A549 (cell line): Measurements from ENCODE around the gene ERMAP. TPM values are rescaled to one million over a fixed set of nuclear protein-coding genes. Genes with fewer than 3 reads are reported as not detected.

Experiments
- ATAC-seq, 2 experiments: fragments of 200-7000 bp in 1 of 2; fragments of >200 bp in 1 of 2; cut with Nextera tagmentation in 1 of 2; cut with Tn5 transposase in 1 of 2; 3 replicates each; pipeline versions ENCODE4 v1.8.0 to v1.9.1; 2018 to 2020; ENCODE audit warnings: mild to moderate bottlenecking in 1 of 2, moderate library complexity in 1 of 2
- CTCF ChIA-PET: fragments of 300-600 bp; sonication (Branson Sonifier 250); formaldehyde crosslinking; extraction: SDS; loops from one replicate; lab custom pipeline; 2021; ENCODE audit warnings: antibody characterized with exemption, inconsistent platforms; lab: Yijun Ruan, JAX
- POLR2A ChIA-PET: fragments of 350-600 bp; formaldehyde crosslinking; extraction: SDS; loops from one replicate; lab custom pipeline; 2021; ENCODE audit warnings: antibody characterized with exemption, inconsistent platforms; lab: Yijun Ruan, JAX
- DNase-seq, 2 experiments: peaks; one replicate each; pipeline versions ENCODE4 v3.0.0 to v3.0.0-alpha.2; 2011 to 2016; ENCODE audit warnings: low read depth in 1 of 2, low spot score in 1 of 2
- FAIRE-seq: peaks from 2 replicates; lab custom pipeline; 2011; peaks lifted over from hg19 to GRCh38; lab: Jason Lieb, UNC
- H3K27ac ChIP-seq, 2 experiments: fragments of >200 bp; sonication (Bioruptor Twin); formaldehyde crosslinking; 3 replicates each; pipeline ENCODE4 v1.5.1; 2016 to 2017
- H3K4me1 ChIP-seq: fragments of >200 bp; sonication (Bioruptor Twin); formaldehyde crosslinking; 3 replicates; pipeline ENCODE4 v1.6.1; 2016
- H3K4me2 ChIP-seq: fragments of >200 bp; sonication (Bioruptor Twin); formaldehyde crosslinking; 3 replicates; pipeline ENCODE4 v1.6.1; 2016
- H3K4me3 ChIP-seq: fragments of >200 bp; sonication (Bioruptor Twin); formaldehyde crosslinking; 3 replicates; pipeline ENCODE4 v1.5.1; 2016
- H3K9me3 ChIP-seq: fragments of >200 bp; sonication (Bioruptor Twin); formaldehyde crosslinking; 3 replicates; pipeline ENCODE4 v1.6.1; 2016
- CBX2 ChIP-seq: fragments of 200-600 bp; sonication (generic); IDR thresholded peaks from 2 replicates; pipeline ENCODE4 v1.6.1; 2016; ENCODE audit warnings: low read depth, mild to moderate bottlenecking, borderline replicate concordance
- CEBPB ChIP-seq, 2 experiments: fragments of >200 bp in 1 of 2; sonication (Bioruptor Twin) in 1 of 2; formaldehyde crosslinking in 1 of 2; IDR thresholded peaks; 2 replicates each; pipeline ENCODE4 v1.6.1; 2012 to 2016
- CTCF ChIP-seq: fragments of >200 bp; sonication (Bioruptor Twin); formaldehyde crosslinking; IDR thresholded peaks from 3 replicates; pipeline ENCODE4 v1.5.1; 2016
- EHF ChIP-seq: fragments of 250-450 bp; sonication (Bioruptor Pico); IDR thresholded peaks from 2 replicates; pipeline ENCODE4 v1.5.0; 2020; ENCODE audit warnings: mild to moderate bottlenecking
- EHMT2 ChIP-seq: fragments of 200-600 bp; sonication (generic); IDR thresholded peaks from 2 replicates; pipeline ENCODE4 v1.6.1; 2016; ENCODE audit warnings: antibody characterized with exemption, low read depth, mild to moderate bottlenecking, moderate library complexity
- ESRRA ChIP-seq: fragments of 150-350 bp; IDR thresholded peaks from 2 replicates; pipeline ENCODE4 v1.6.1; 2014; ENCODE audit warnings: mild to moderate bottlenecking, low read length, borderline replicate concordance
- FOSL2 ChIP-seq, 2 experiments: fragments of 450-650 bp in 1 of 2; fragments of >200 bp in 1 of 2; sonication (Bioruptor Twin) in 1 of 2; formaldehyde crosslinking; IDR thresholded peaks; 2 replicates each; pipeline versions ENCODE4 v1.5.0 to v1.6.1; 2016 to 2020; ENCODE audit warnings: mild to moderate bottlenecking in 1 of 2, moderate library complexity in 1 of 2
- GATA3 ChIP-seq: IDR thresholded peaks from 2 replicates; pipeline ENCODE4 v1.6.1; 2012; ENCODE audit warnings: borderline replicate concordance
- HDAC2 ChIP-seq: fragments of 200-600 bp; sonication (generic); IDR thresholded peaks from 2 replicates; pipeline ENCODE4 v1.6.1; 2016
- HES2 ChIP-seq: fragments of >200 bp; sonication (Bioruptor Twin); formaldehyde crosslinking; IDR thresholded peaks from 2 replicates; pipeline ENCODE4 v1.6.1; 2016
- HEYL ChIP-seq: fragments of 250-450 bp; sonication (Bioruptor Pico); IDR thresholded peaks from 2 replicates; pipeline ENCODE4 v1.8.0; 2021; ENCODE audit warnings: mild to moderate bottlenecking, moderate library complexity
- HMGXB4 ChIP-seq: fragments of 250-450 bp; sonication (Bioruptor Pico); IDR thresholded peaks from 2 replicates; pipeline ENCODE4 v1.5.0; 2021; ENCODE audit warnings: mild to moderate bottlenecking, moderate library complexity, borderline replicate concordance
- JUN ChIP-seq, 2 experiments: fragments of >200 bp; sonication (Bioruptor Twin); formaldehyde crosslinking; IDR thresholded peaks; 2 replicates in 1 of 2; 3 replicates in 1 of 2; pipeline ENCODE4 v1.6.1; 2016 to 2017
- JUNB ChIP-seq: fragments of >200 bp; sonication (Bioruptor Twin); formaldehyde crosslinking; IDR thresholded peaks from 2 replicates; pipeline ENCODE4 v1.6.1; 2016
- MAX ChIP-seq: IDR thresholded peaks from 2 replicates; pipeline ENCODE4 v1.6.1; 2012
- NFE2L2 ChIP-seq: fragments of 150-350 bp; conservative IDR thresholded peaks from 2 replicates; pipeline ENCODE4 v1.6.1; 2014; ENCODE audit warnings: low read length
- PBX3 ChIP-seq: IDR thresholded peaks from 2 replicates; pipeline ENCODE4 v1.6.1; 2012
- POLR2A ChIP-seq: IDR thresholded peaks from 2 replicates; pipeline ENCODE4 v1.6.1; 2012; ENCODE audit warnings: mild to moderate bottlenecking, low read length
- RAD21 ChIP-seq, 2 experiments: fragments of >200 bp in 1 of 2; sonication (Bioruptor Twin) in 1 of 2; formaldehyde crosslinking in 1 of 2; IDR thresholded peaks in 1 of 2; conservative IDR thresholded peaks in 1 of 2; 2 replicates in 1 of 2; 3 replicates in 1 of 2; pipeline ENCODE4 v1.6.1; 2012 to 2018; ENCODE audit warnings: inconsistent platforms in 1 of 2
- RCOR1 ChIP-seq: fragments of 150-350 bp; IDR thresholded peaks from 2 replicates; pipeline ENCODE4 v1.6.1; 2014; ENCODE audit warnings: antibody characterized with exemption, low read length, low read depth
- RNF2 ChIP-seq: fragments of 200-600 bp; sonication (generic); IDR thresholded peaks from 2 replicates; pipeline ENCODE4 v1.6.1; 2016; ENCODE audit warnings: low read depth, mild to moderate bottlenecking, antibody characterized with exemption, moderate library complexity, borderline replicate concordance
- TFCP2L1 ChIP-seq: fragments of 250-450 bp; sonication (Bioruptor Pico); IDR thresholded peaks from 2 replicates; pipeline ENCODE4 v1.5.0; 2021; ENCODE audit warnings: mild to moderate bottlenecking
- ZSCAN20 ChIP-seq: fragments of 250-450 bp; sonication (Bioruptor Pico); IDR thresholded peaks from 2 replicates; pipeline ENCODE4 v1.8.0; 2022; ENCODE audit warnings: mild to moderate bottlenecking, moderate library complexity
- WGBS: methylation state at CpG from one replicate; pipeline ENCODE4 v1.1.6; 2017; ENCODE audit errors: missing lambda C conversion rate; 5-methylcytosine and 5-hydroxymethylcytosine counted together
- polyA plus RNA-seq, 4 experiments: library from polyadenylated mRNA; depleted of rRNA in 3 of 4; stranded (reverse); fragments of >200 nt; fragmentation: RNase III in 1 of 4; extraction: RNeasy Plus Mini Kit Qiagen cat#74134 plus additional on column Dnase treatment in 1 of 4; gene quantifications; 2 replicates in 3 of 4; 3 replicates in 1 of 4; pipeline ENCODE4 v1.2.3, GENCODE V29; 2011 to 2017

Gene ERMAP
- polyA plus RNA-seq, 2 of the 4 experiments (the other 2 are of a cell fraction), result 5.4 to 10.7 TPM

- POLR2A ChIA-PET, result no interaction called here
- DNase-seq, result no peak
- Histone ChIP-seq H3K4me3 (no peak overlapping the region), H3K9me3 (peaks cover 5% of the 10 kb centered on the region; the same call in 1 of the 3 replicates), H3K4me1 (no peaks in the 10 kb centered on the region), H3K4me2 (no peak overlapping the region), H3K27ac (no peak overlapping the region)
- ATAC-seq, result no peak
- no peak for TF ChIP-seq GATA3
- no peak for TF ChIP-seq POLR2A
- no peak for TF ChIP-seq JUN (IDR thresholded peaks at IDR 0.05)
- TF ChIP-seq CTCF, result no peak
- TF ChIP-seq NFE2L2, result no peak
- no peak for TF ChIP-seq HDAC2
- TF ChIP-seq JUNB, result no peak
- no peak for TF ChIP-seq CBX2
- no peak for TF ChIP-seq EHMT2
- TF ChIP-seq, all 56 proteins: peak for 0
- no peak for FAIRE-seq
- CTCF ChIA-PET, result interaction anchor here (1.2 kb wide), 1 partner anchor 10 kb away, joined by 3 read pairs; no protein-coding TSS in a partner anchor
These were observed 59.1 kb downstream of the ERMAP start for GRCh38 chr1:42876009-42876408.

- ChIA-PET POLR2A (no interaction called here), CTCF (interaction anchor here (0.6 to 1.2 kb wide), 3 partner anchors 9 to 775 kb away, joined by 3 read pairs; no protein-coding TSS in a partner anchor)
- Histone ChIP-seq H3K4me3 (no peak overlapping the region), H3K4me1 (no peaks in the 10 kb centered on the region), H3K27ac (no peak overlapping the region), H3K4me2 (no peak overlapping the region), H3K9me3 (peaks cover 5% of the 10 kb centered on the region; the same call in 1 of the 3 replicates)
- ATAC-seq (no peak), FAIRE-seq (no peak), DNase-seq (no peak)
- TF ChIP-seq HMGXB4 (CRISPR knock-in tag) (no peak), HEYL (CRISPR knock-in tag) (no peak), HDAC2 (no peak), CEBPB (IDR thresholded peaks at IDR 0.05) (no peak), ZSCAN20 (CRISPR knock-in tag) (no peak), FOSL2 (IDR thresholded peaks at IDR 0.05) (no peak), FOSL2 (CRISPR knock-in tag; IDR thresholded peaks at IDR 0.05) (no peak), JUN (IDR thresholded peaks at IDR 0.05) (no peak), MAX (no peak), RCOR1 (no peak), ESRRA (no peak)
- WGBS, result 44% methylated on average over 2 of the region's 2 CpGs
These were observed 60.5 kb downstream of the ERMAP start for GRCh38 chr1:42877380-42877779.

GRCh38 chr1:42880384-42880783 is 63.5 kb downstream of the ERMAP start:
- ATAC-seq (no peak), DNase-seq (no peak), FAIRE-seq (no peak)
- Histone ChIP-seq H3K4me1 (no peaks in the 10 kb centered on the region), H3K27ac (no peak overlapping the region), H3K4me2 (no peak overlapping the region), H3K4me3 (no peak overlapping the region), H3K9me3 (no peaks in the 10 kb centered on the region)
- WGBS, result 9% methylated on average over 3 of the region's 4 CpGs
- ChIA-PET CTCF (interaction anchor here (0.8 to 1.6 kb wide), 2 partner anchors 20 to 193 kb away, joined by 3 read pairs; no protein-coding TSS in a partner anchor), POLR2A (no interaction called here)
- no peak for TF ChIP-seq RAD21 (conservative IDR thresholded peaks at IDR 0.05 in 1 of 2, IDR thresholded peaks at IDR 0.05 in 1 of 2)
- no peak for TF ChIP-seq NFE2L2
- no peak for TF ChIP-seq FOSL2 (IDR thresholded peaks at IDR 0.05)
- no peak for TF ChIP-seq FOSL2 (CRISPR knock-in tag; IDR thresholded peaks at IDR 0.05)
- no peak for TF ChIP-seq MAX
- TF ChIP-seq TFCP2L1 (CRISPR knock-in tag), result no peak
- TF ChIP-seq HMGXB4 (CRISPR knock-in tag), result no peak
- no peak for TF ChIP-seq CTCF
- no peak for TF ChIP-seq RNF2
- no peak for TF ChIP-seq HES2
- TF ChIP-seq JUNB, result no peak
- no peak for TF ChIP-seq PBX3
- TF ChIP-seq ESRRA, result no peak
- TF ChIP-seq EHF (CRISPR knock-in tag), result no peak
